Measurements from ENCODE around the gene TSPYL4. TPM values are rescaled to one million over a fixed set of nuclear protein-coding genes. Genes with fewer than 3 reads are reported as not detected.

TSPYL4 gene
- total and polyA plus RNA-seq, 11 donors: 8.0 to 52.8 (median 30.5) TPM

DNA sequence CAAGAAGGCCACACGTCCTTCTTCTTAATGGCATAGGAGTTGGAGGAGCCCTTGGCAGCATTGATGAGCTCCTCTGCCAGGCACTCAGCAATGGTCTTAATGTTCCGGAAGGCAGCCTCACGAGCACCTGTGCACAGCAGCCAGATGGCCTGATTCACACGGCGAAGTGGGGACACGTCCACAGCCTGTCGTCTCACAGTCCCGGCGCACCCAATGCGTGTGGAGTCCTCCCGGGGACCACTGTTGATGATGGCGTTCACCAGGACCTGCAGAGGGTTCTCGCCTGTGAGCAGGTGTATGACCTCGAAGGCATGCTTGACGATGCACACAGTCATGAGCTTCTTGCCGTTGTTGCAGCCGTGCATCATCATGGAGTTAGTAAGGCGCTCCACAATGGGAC lies 4.6 kb upstream of the TSPYL4 start:
- H3K27ac ChIP-seq: no peak overlapping the region
- H3K36me3 ChIP-seq: peaks cover 0 to 9% (median 5%) of the 10 kb centered on the region in 9 donors
- WGBS, 4 donors: 96 to 98% (median 97%) methylated on average over 13 to 18 of the region's 18 CpGs
- intact Hi-C loops (cut with DNase I): no loop called here
- TF ChIP-seq POLR2A (IDR thresholded peaks at IDR 0.05): no peak
- TF ChIP-seq, protein P1, sequence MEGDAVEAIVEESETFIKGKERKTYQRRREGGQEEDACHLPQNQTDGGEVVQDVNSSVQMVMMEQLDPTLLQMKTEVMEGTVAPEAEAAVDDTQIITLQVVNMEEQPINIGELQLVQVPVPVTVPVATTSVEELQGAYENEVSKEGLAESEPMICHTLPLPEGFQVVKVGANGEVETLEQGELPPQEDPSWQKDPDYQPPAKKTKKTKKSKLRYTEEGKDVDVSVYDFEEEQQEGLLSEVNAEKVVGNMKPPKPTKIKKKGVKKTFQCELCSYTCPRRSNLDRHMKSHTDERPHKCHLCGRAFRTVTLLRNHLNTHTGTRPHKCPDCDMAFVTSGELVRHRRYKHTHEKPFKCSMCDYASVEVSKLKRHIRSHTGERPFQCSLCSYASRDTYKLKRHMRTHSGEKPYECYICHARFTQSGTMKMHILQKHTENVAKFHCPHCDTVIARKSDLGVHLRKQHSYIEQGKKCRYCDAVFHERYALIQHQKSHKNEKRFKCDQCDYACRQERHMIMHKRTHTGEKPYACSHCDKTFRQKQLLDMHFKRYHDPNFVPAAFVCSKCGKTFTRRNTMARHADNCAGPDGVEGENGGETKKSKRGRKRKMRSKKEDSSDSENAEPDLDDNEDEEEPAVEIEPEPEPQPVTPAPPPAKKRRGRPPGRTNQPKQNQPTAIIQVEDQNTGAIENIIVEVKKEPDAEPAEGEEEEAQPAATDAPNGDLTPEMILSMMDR (IDR thresholded peaks at IDR 0.05): no peak
- H3K4me1 ChIP-seq: peaks cover 0 to 18% (median 8%) of the 10 kb centered on the region in 12 donors
- ATAC-seq (no peak), DNase-seq (no peak)
- H3K9me3 ChIP-seq: peaks cover 0 to 13% (median 0%) of the 10 kb centered on the region in 12 donors
- no peaks in the 10 kb centered on the region for H3K27me3 ChIP-seq
- no peak overlapping the region for H3K4me3 ChIP-seq

DNA sequence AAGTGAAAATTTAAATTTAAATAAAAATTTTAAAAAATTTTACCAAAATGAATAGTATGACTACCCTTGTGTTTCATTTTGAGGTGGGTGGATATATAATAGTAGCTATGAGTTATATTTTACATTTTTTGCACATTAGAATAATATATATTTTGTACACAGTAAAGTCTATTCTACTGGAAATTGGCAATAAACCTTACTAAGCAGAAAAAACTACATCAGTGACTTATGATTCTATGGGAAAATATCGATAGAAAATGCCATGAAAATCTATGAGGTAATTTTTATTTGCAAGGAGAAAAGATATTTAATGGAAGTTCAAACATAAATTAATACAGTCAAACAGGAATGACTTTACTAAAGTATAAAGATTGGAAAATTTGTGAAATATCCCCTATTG lies 2.8 kb upstream of the TSPYL4 start:
- 94 to 98% (median 97%) methylated on average over 1 of the region's 1 CpG for WGBS, 4 donors
- TF ChIP-seq POLR2A (IDR thresholded peaks at IDR 0.05): no peak
- TF ChIP-seq, protein P1 (IDR thresholded peaks at IDR 0.05): no peak
- no peak overlapping the region for H3K4me3 ChIP-seq
- H3K9me3 ChIP-seq: no peaks in the 10 kb centered on the region
- ATAC-seq (no peak), DNase-seq (no peak)
- intact Hi-C loops (cut with DNase I): no loop called here
- H3K36me3 ChIP-seq: peaks cover 0 to 9% (median 5%) of the 10 kb centered on the region in 9 donors
- peaks cover 0 to 34% (median 24%) of the 10 kb centered on the region in 12 donors for H3K4me1 ChIP-seq
- H3K27ac ChIP-seq: no peak overlapping the region
- no peaks in the 10 kb centered on the region for H3K27me3 ChIP-seq

DNA sequence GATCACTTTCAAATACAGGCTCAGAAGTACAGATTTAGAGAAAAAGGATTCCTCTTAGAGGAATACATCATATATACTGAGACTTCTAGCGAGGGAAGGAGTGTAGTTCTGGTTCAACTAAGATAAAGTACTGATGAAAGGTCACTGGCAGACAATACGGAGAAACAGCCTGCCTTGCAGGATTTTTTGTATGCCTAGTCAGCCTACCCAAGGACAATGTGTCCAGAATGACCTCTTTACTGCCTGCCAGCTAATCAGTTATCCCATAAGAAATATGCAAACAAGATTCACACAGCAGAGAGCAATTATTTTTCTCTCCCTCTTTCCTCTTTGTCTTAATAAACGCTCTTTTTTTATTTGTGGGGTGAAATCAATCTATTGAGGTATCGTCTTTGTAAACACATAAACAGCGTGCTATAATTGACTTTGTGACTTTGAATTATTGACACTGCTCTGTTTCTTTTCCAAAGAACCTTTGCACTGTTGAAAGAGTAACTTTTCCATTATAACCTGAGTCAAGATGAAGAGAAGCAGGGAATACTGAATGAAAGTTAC lies 1.4 kb upstream of the TSPYL4 start:
- Histone ChIP-seq H3K9me3 (no peaks in the 10 kb centered on the region), H3K27ac (peak overlapping the region in 11 of 12 donors; percentile 11 to 93 (median 87)), H3K36me3 (peaks cover 0 to 9% (median 5%) of the 10 kb centered on the region in 9 donors), H3K4me3 (peak overlapping the region in 8 of 12 donors; percentile 72 to 95 (median 90)), H3K27me3 (no peaks in the 10 kb centered on the region), H3K4me1 (peaks cover 0 to 47% (median 36%) of the 10 kb centered on the region in 12 donors)
- 37 to 58% (median 42%) methylated on average over 5 of the region's 5 CpGs for WGBS, 4 donors
- intact Hi-C loops (cut with DNase I): no loop called here
- DNase-seq (no peak), ATAC-seq (peak in 2 of 4 donors; percentile 9 to 13)
- TF ChIP-seq, protein P1 (IDR thresholded peaks at IDR 0.05): no peak
- no peak for TF ChIP-seq POLR2A (IDR thresholded peaks at IDR 0.05)

DNA sequence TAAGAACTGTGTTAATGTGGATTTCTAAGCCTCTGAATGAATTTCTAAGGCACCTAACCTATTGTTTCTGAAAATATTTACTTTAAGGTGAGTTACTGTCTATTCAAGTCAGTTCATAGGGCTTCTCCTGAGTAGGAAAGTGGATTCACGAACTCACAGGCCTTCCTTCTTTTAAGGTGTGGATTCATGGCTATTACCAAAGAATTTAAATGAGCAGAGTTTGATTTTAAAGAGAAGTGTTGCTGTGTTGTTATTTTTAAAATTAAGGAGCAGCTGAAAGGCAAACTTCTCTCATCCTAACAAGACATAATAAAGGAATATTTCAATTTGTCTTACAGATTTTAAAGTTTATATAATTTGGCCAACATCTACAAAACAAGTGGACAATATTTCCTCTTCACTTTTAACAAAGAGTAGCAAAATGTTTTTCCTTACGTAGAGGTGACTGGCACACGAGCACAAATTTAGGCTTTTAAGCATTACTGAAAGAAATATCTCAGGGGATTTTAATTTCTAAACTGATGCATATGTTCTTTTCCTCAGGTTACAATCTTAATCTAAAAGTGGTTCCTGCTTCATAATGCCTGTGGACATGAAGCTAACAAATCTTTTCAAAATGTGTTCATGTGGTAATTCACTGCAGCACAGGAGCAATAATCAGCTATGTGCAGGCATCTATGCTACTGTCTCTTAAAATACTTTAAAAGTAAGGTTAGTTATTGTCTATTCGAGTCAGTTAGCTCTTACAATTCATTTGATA lies 602 bp upstream of the TSPYL4 start:
- TF ChIP-seq, protein P1 (IDR thresholded peaks at IDR 0.05): no peak
- no peak for TF ChIP-seq POLR2A (IDR thresholded peaks at IDR 0.05)
- H3K27me3 ChIP-seq: no peaks in the 10 kb centered on the region
- ATAC-seq (no peak), DNase-seq (no peak)
- H3K36me3 ChIP-seq: peaks cover 0 to 9% (median 3%) of the 10 kb centered on the region in 9 donors
- WGBS, 4 donors: 7 to 10% (median 7%) methylated on average over 4 of the region's 4 CpGs
- H3K4me1 ChIP-seq: peaks cover 0 to 54% (median 44%) of the 10 kb centered on the region in 12 donors
- no peaks in the 10 kb centered on the region for H3K9me3 ChIP-seq
- peak overlapping the region; percentile 61 to 98 (median 90) for H3K4me3 ChIP-seq
- H3K27ac ChIP-seq: peak overlapping the region; percentile 72 to 94 (median 88)
- intact Hi-C loops (cut with DNase I): loop anchor here in 2 of 10 donors (1.0 kb wide), 2 partner anchors 25 to 26 kb away; partner anchors contain the start of gene TSPYL1 (in 1 of the 2)

All from heart left ventricle (tissue), 16 donors.